IMR-90 (cell line): Measurements from ENCODE around the gene FCHSD2. TPM values are rescaled to one million over a fixed set of nuclear protein-coding genes. Genes with fewer than 3 reads are reported as not detected.

Experiments used
- ATAC-seq: fragments of 200-7000 bp; cut with Tn5 transposase; 2 replicates; pipeline ENCODE4 v1.9.1; 2020; ENCODE audit warnings: low read depth, mild to moderate bottlenecking, moderate library complexity
- BruUV-seq: library from RNA; stranded (reverse); fragments of 400-500 nt; replicated peaks from 2 replicates; lab custom pipeline; 2021; lab: Mats Ljungman, UMichigan
- CTCF ChIA-PET: fragments of 300-600 bp; formaldehyde crosslinking; extraction: SDS; loops from one replicate; lab custom pipeline; 2021; ENCODE audit warnings: antibody characterized with exemption; lab: Yijun Ruan, JAX
- POLR2A ChIA-PET: fragments of 300-600 bp; sonication (Branson Sonifier 250); formaldehyde crosslinking; loops from one replicate; lab custom pipeline; 2022; ENCODE audit warnings: antibody characterized with exemption; ENCODE audit not compliant: unreplicated experiment; lab: Charles Lee
- DNase-seq: peaks from one replicate; pipeline ENCODE4 v3.0.0; 2013
- H2AFZ ChIP-seq: replicated peaks from 2 replicates; pipeline ENCODE3; 2013; ENCODE audit warnings: low read length, mild to moderate bottlenecking; ENCODE audit not compliant: poor library complexity
- H2AK5ac ChIP-seq: 2 replicates; pipeline ENCODE4 v1.6.1; 2013; ENCODE audit warnings: low read depth, low read length, inconsistent platforms
- H2AK9ac ChIP-seq: replicated peaks from 2 replicates; pipeline ENCODE3; 2013; ENCODE audit warnings: mild to moderate bottlenecking, low read depth, low read length, moderate library complexity; ENCODE audit not compliant: poor library complexity
- H2BK120ac ChIP-seq: 2 replicates; pipeline ENCODE4 v1.6.1; 2013; ENCODE audit warnings: low read depth, low read length, inconsistent platforms
- H2BK15ac ChIP-seq: 3 replicates; pipeline ENCODE4 v1.6.1; 2013; ENCODE audit warnings: low read depth, low read length, inconsistent platforms
- H2BK20ac ChIP-seq: 2 replicates; pipeline ENCODE4 v1.6.1; 2013; ENCODE audit warnings: low read depth, mild to moderate bottlenecking, inconsistent platforms, low read length, moderate library complexity
- H2BK5ac ChIP-seq: 2 replicates; pipeline ENCODE4 v1.6.1; 2013; ENCODE audit warnings: mild to moderate bottlenecking, low read depth, low read length, inconsistent platforms; ENCODE audit not compliant: poor library complexity, severe bottlenecking
- H3K14ac ChIP-seq: replicated peaks from 2 replicates; pipeline ENCODE4 v1.6.1; 2013; ENCODE audit warnings: low read depth, low read length, inconsistent platforms
- H3K18ac ChIP-seq: 2 replicates; pipeline ENCODE4 v1.6.1; 2013; ENCODE audit warnings: low read depth, low read length, control low read depth
- H3K23ac ChIP-seq: 2 replicates; pipeline ENCODE4 v1.6.1; 2013; ENCODE audit warnings: low read depth, low read length, inconsistent platforms
- H3K27ac ChIP-seq: 2 replicates; pipeline ENCODE4 v1.5.1; 2013; ENCODE audit warnings: mild to moderate bottlenecking, control low read depth, low read length; ENCODE audit not compliant: insufficient read depth
- H3K27me3 ChIP-seq: 2 replicates; pipeline ENCODE4 v1.6.1; 2013; ENCODE audit warnings: low read length; ENCODE audit not compliant: control insufficient read depth, insufficient read depth
- H3K36me3 ChIP-seq: 2 replicates; pipeline ENCODE4 v1.6.1; 2013; ENCODE audit warnings: low read length, mixed read lengths; ENCODE audit not compliant: control insufficient read depth, insufficient read depth
- H3K4ac ChIP-seq: 2 replicates; pipeline ENCODE4 v1.6.1; 2013; ENCODE audit warnings: low read depth, low read length, inconsistent platforms
- H3K4me1 ChIP-seq: 2 replicates; pipeline ENCODE4 v1.6.1; 2013; ENCODE audit warnings: low read length, mixed read lengths; ENCODE audit not compliant: control insufficient read depth, insufficient read depth
- H3K4me2 ChIP-seq: 2 replicates; pipeline ENCODE4 v1.6.1; 2013; ENCODE audit warnings: low read depth, mild to moderate bottlenecking, control low read depth, low read length, moderate library complexity
- H3K4me3 ChIP-seq: 2 replicates; pipeline ENCODE4 v1.5.1; 2013; ENCODE audit warnings: low read depth, mild to moderate bottlenecking, control low read depth, low read length, moderate library complexity; ENCODE audit not compliant: insufficient read depth
- H3K56ac ChIP-seq: 2 replicates; pipeline ENCODE4 v1.6.1; 2013; ENCODE audit warnings: low read length, inconsistent platforms; ENCODE audit not compliant: insufficient read depth; ENCODE audit errors: extremely low read depth
- H3K79me1 ChIP-seq, 2 experiments: 2 replicates each; pipeline ENCODE4 v1.6.1; 2013; ENCODE audit warnings: low read length in 2 of 2, inconsistent platforms in 1 of 2, low read depth in 1 of 2
- H3K9ac ChIP-seq: 2 replicates; pipeline ENCODE4 v1.6.1; 2013; ENCODE audit warnings: low read depth, low read length, control low read depth
- H3K9me1 ChIP-seq: 2 replicates; pipeline ENCODE4 v1.6.1; 2013; ENCODE audit warnings: low read length, inconsistent platforms; ENCODE audit not compliant: insufficient read depth
- H3K9me3 ChIP-seq: 2 replicates; pipeline ENCODE4 v1.6.1; 2013; ENCODE audit warnings: low read length; ENCODE audit not compliant: control insufficient read depth, insufficient read depth
- H4K20me1 ChIP-seq: 2 replicates; pipeline ENCODE4 v1.6.1; 2013; ENCODE audit warnings: low read length, inconsistent platforms; ENCODE audit not compliant: insufficient read depth
- H4K5ac ChIP-seq: 2 replicates; pipeline ENCODE4 v1.6.1; 2013; ENCODE audit warnings: mild to moderate bottlenecking, low read depth, low read length, control low read depth
- H4K8ac ChIP-seq, 2 experiments: 2 replicates each; pipeline ENCODE4 v1.6.1; 2013; ENCODE audit warnings: low read depth in 2 of 2, low read length in 2 of 2, control low read depth in 1 of 2, inconsistent platforms in 1 of 2
- H4K91ac ChIP-seq: 2 replicates; pipeline ENCODE4 v1.6.1; 2013; ENCODE audit warnings: low read depth, low read length, inconsistent platforms; ENCODE audit not compliant: insufficient read depth
- MAFK ChIP-seq: IDR thresholded peaks from 2 replicates; pipeline ENCODE4 v1.6.1; 2012; ENCODE audit warnings: low read depth, low read length, improper control_type of control experiment
- MAZ ChIP-seq: IDR thresholded peaks from 2 replicates; pipeline ENCODE4 v1.6.1; 2012; ENCODE audit warnings: low read depth, mild to moderate bottlenecking, low read length, improper control_type of control experiment, moderate library complexity, borderline replicate concordance
- MXI1 ChIP-seq: IDR thresholded peaks from 2 replicates; pipeline ENCODE4 v1.6.1; 2012; ENCODE audit warnings: low read depth, mild to moderate bottlenecking, low read length, moderate library complexity, borderline replicate concordance
- NFE2L2 ChIP-seq: fragments of 150-350 bp; IDR thresholded peaks from 2 replicates; pipeline ENCODE4 v1.6.1; 2016; ENCODE audit warnings: low read depth, mild to moderate bottlenecking, low read length
- RFX5 ChIP-seq: IDR thresholded peaks from 2 replicates; pipeline ENCODE4 v1.8.0; 2012; ENCODE audit warnings: low read depth, mild to moderate bottlenecking, low read length, moderate library complexity
- SMC3 ChIP-seq: fragments of 150-350 bp; IDR thresholded peaks from 2 replicates; pipeline ENCODE4 v1.6.1; 2016; ENCODE audit warnings: low read depth, mild to moderate bottlenecking, antibody characterized with exemption, low read length, moderate library complexity
- dilution Hi-C: fragments of 300-500 bp; cut with HindIII; formaldehyde crosslinking; loops from one replicate; pipeline ENCODE4 v1.14.3; 2018; ENCODE audit warnings: low sequenced_read_pairs; ENCODE audit not compliant: unreplicated experiment
- in situ Hi-C: fragments of 300-500 bp; cut with MboI; formaldehyde crosslinking; loops from 3 replicates; pipeline ENCODE4 v1.14.3; 2019; ENCODE audit warnings: low sequenced_read_pairs, inconsistent platforms, mixed read lengths
- intact Hi-C: fragments of 100-400 bp; cut with micrococcal nuclease; formaldehyde crosslinking; loops from 2 replicates; pipeline ENCODE4 v1.10.0; 2022
- polyA plus RNA-seq, 3 experiments: library from polyadenylated mRNA; depleted of rRNA; stranded (reverse); fragments of >200 nt; gene quantifications; 2 replicates each; pipeline ENCODE4 v1.2.3, GENCODE V29; 2012; ENCODE audit warnings: low replicate concordance in 1 of 3
- total RNA-seq: library from RNA; depleted of rRNA; stranded (reverse); fragments of >200 nt; gene quantifications from 2 replicates; pipeline ENCODE4 v1.2.3, GENCODE V29; 2012
- TF ChIP-seq, protein P1 (sequence below): fragments of 150-350 bp; IDR thresholded peaks from 2 replicates; pipeline ENCODE4 v1.6.1; 2016; ENCODE audit warnings: low read depth, mild to moderate bottlenecking, low read length, moderate library complexity, borderline replicate concordance

Gene FCHSD2
- total and polyA plus RNA-seq, 2 of the 4 experiments (the other 2 are of a cell fraction): 5.9 to 18.7 TPM

DNA sequence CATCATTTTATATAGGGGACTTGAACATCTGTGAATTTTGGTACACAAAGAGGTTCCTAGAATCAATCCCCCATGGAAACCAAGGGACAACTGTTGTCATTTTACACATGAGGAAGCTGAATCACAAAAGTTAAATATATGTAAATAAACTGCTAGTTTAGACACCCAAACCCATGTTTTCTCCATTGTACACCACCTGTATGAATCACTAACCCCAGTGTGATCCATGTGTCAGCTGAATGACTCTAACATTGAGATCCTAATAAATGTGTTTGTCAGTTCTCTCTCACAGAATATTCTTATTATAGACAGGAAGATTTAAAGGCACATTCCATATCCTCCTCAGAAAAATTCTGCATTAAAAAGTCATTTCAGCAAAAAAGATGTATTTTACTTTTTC is 244.6 kb downstream of the FCHSD2 start:
- Histone ChIP-seq H3K14ac (no peak overlapping the region), H4K20me1 (no peaks in the 10 kb centered on the region), H3K18ac (no peak overlapping the region), H2BK15ac (no peak overlapping the region), H3K9me3 (no peaks in the 10 kb centered on the region), H2AK5ac (no peak overlapping the region), H3K79me1 (no peaks in the 10 kb centered on the region; a peak in 2 of 4 replicates), H3K27ac (no peak overlapping the region), H2AFZ (no peak overlapping the region), H2BK120ac (no peak overlapping the region), H4K91ac (no peak overlapping the region), H2AK9ac (no peak overlapping the region), H2BK5ac (no peak overlapping the region), H4K8ac (no peak overlapping the region), H3K4me1 (no peaks in the 10 kb centered on the region), H3K9ac (no peak overlapping the region), H3K23ac (no peak overlapping the region), H3K9me1 (peaks cover 4% of the 10 kb centered on the region; the same call in 1 of the 2 replicates), H3K56ac (no peak overlapping the region), H3K27me3 (no peaks in the 10 kb centered on the region), H3K4me3 (no peak overlapping the region), H3K4ac (no peak overlapping the region), H2BK20ac (no peak overlapping the region), H3K4me2 (no peak overlapping the region), H3K36me3 (no peaks in the 10 kb centered on the region), H4K5ac (no peak overlapping the region)
- in situ Hi-C loops (no loop called here), intact Hi-C loops (loop anchor here (5.0 kb wide), 1 partner anchor 35 kb away; no protein-coding TSS in a partner anchor), dilution Hi-C loops (no loop called here)
- TF ChIP-seq, protein P1, sequence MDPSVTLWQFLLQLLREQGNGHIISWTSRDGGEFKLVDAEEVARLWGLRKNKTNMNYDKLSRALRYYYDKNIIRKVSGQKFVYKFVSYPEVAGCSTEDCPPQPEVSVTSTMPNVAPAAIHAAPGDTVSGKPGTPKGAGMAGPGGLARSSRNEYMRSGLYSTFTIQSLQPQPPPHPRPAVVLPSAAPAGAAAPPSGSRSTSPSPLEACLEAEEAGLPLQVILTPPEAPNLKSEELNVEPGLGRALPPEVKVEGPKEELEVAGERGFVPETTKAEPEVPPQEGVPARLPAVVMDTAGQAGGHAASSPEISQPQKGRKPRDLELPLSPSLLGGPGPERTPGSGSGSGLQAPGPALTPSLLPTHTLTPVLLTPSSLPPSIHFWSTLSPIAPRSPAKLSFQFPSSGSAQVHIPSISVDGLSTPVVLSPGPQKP: no peak
- no peak for TF ChIP-seq SMC3
- no peak for TF ChIP-seq MAZ
- no peak for TF ChIP-seq MXI1
- TF ChIP-seq RFX5: no peak
- TF ChIP-seq NFE2L2: no peak
- no peak for TF ChIP-seq MAFK
- DNase-seq (no peak), ATAC-seq (no peak)
- ChIA-PET CTCF (no interaction called here), POLR2A (no interaction called here)
- BruUV-seq: no TSS peak
